Esophagus (tissue), 2 donors: ENCODE measurements around the gene TMC8. TPM values are rescaled to one million over a fixed set of nuclear protein-coding genes. Genes with fewer than 3 reads are reported as not detected.

Experiments used
- H3K27ac ChIP-seq, 2 donors: one replicate each; pipeline ENCODE4 v1.5.1; 2013; ENCODE audit warnings: low read depth in 2 of 2, mild to moderate bottlenecking in 2 of 2, inconsistent platforms in 1 of 2, low read length in 1 of 2, moderate library complexity in 1 of 2
- H3K27me3 ChIP-seq, 2 donors: one replicate each; pipeline ENCODE4 v1.6.1; 2013; ENCODE audit warnings: low read length in 2 of 2, control low read depth in 1 of 2, mild to moderate bottlenecking in 1 of 2; ENCODE audit not compliant: insufficient read depth in 2 of 2, control insufficient read depth in 1 of 2
- H3K36me3 ChIP-seq, 2 donors: one replicate each; pipeline ENCODE4 v1.6.1; 2013; ENCODE audit warnings: low read length in 1 of 2; ENCODE audit not compliant: control insufficient read depth in 2 of 2, insufficient read depth in 2 of 2
- H3K4me1 ChIP-seq, 2 donors: one replicate each; pipeline ENCODE4 v1.6.1; 2013; ENCODE audit warnings: low read length in 1 of 2; ENCODE audit not compliant: control insufficient read depth in 2 of 2, insufficient read depth in 2 of 2
- H3K4me3 ChIP-seq, 2 donors: one replicate each; pipeline ENCODE4 v1.5.1; 2013; ENCODE audit warnings: low read length in 2 of 2, mild to moderate bottlenecking in 2 of 2, low read depth in 1 of 2, moderate library complexity in 1 of 2
- H3K9me3 ChIP-seq, 2 donors: one replicate each; pipeline ENCODE4 v1.6.1; 2013; ENCODE audit warnings: mild to moderate bottlenecking in 2 of 2, low read depth in 1 of 2, low read length in 1 of 2, moderate library complexity in 1 of 2; ENCODE audit not compliant: control insufficient read depth in 2 of 2, insufficient read depth in 1 of 2
- WGBS, 2 donors: extraction: QIAGEN DNeasy Blood & Tissue Kit; methylation state at CpG; one replicate each; pipeline ENCODE4 v1.1.7; 2013; 5-methylcytosine and 5-hydroxymethylcytosine counted together
- polyA plus RNA-seq, 2 donors: library from polyadenylated mRNA; stranded (reverse); fragments of 200-250 nt; gene quantifications; one replicate each; pipeline ENCODE4 v1.2.3, GENCODE V29; 2013
- donor health status: healthy with polysubstance abuse.
- donor health status: Bipolar disorder and iron deficiency.

TMC8 gene
- polyA plus RNA-seq, 2 donors = 2.1 to 6.1 TPM

DNA sequence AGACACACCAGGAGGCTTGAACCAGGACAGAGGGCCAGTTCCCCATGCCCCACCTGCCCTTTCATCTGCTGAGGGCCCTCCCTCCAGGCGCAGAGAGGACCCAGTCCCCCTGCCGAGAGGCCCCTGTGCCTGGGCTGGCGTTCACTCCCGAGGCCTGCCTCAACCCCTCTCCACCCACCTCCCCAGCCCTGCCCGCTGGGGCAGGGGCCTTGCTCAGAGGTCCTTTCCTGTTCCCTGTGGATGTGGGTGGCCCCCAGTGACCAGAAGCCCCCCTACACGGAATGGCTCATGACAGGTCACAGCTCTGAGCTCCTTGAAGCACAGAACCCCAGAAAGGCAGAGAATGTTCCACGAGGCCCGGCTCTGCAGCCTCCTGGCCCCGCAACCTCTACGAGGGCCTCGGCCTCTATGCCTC, 8.8 kb upstream of the TMC8 start:
- peaks cover 0 to 34% of the 10 kb centered on the region in 2 donors for H3K36me3 ChIP-seq
- H3K4me3 ChIP-seq = no peak overlapping the region
- no peaks in the 10 kb centered on the region for H3K9me3 ChIP-seq
- H3K27me3 ChIP-seq = no peaks in the 10 kb centered on the region
- H3K27ac ChIP-seq = no peak overlapping the region
- 74 to 75% methylated on average over 11 of the region's 11 CpGs for WGBS, 2 donors
- peaks cover 2 to 26% of the 10 kb centered on the region in 2 donors for H3K4me1 ChIP-seq

GRCh38 chr17:78122216-78122930, 8.2 kb upstream of the TMC8 start:
- peaks cover 3 to 26% of the 10 kb centered on the region in 2 donors for H3K4me1 ChIP-seq
- H3K27ac ChIP-seq = no peak overlapping the region
- H3K27me3 ChIP-seq = no peaks in the 10 kb centered on the region
- H3K4me3 ChIP-seq = no peak overlapping the region
- H3K9me3 ChIP-seq = no peaks in the 10 kb centered on the region
- H3K36me3 ChIP-seq = peaks cover 0 to 34% of the 10 kb centered on the region in 2 donors
- 77 to 86% methylated on average over 20 to 23 of the region's 23 CpGs for WGBS, 2 donors

DNA sequence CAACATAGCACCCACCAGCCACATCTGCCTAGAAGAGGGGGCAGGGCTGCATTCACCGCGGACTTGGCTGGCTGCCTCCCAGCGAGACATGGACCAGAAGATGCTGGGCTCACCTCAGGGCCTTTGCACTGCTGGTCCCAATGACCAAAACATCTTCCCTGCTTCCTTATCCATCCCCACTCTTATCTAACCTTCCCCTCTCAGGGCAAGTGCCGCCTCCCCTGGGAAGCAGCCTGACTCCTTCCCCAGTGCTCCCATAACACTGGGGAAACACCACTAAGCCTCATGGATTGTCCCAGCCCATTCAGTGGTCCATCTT, 7.7 kb upstream of the TMC8 start:
- WGBS, 2 donors = 94 to 98% methylated on average over 4 of the region's 4 CpGs
- peaks cover 3 to 23% of the 10 kb centered on the region in 2 donors for H3K4me1 ChIP-seq
- no peaks in the 10 kb centered on the region for H3K27me3 ChIP-seq
- H3K36me3 ChIP-seq = peaks cover 0 to 34% of the 10 kb centered on the region in 2 donors
- H3K27ac ChIP-seq = no peak overlapping the region
- H3K9me3 ChIP-seq = no peaks in the 10 kb centered on the region
- H3K4me3 ChIP-seq = no peak overlapping the region

GRCh38 chr17:78123258-78123929, 7.2 kb upstream of the TMC8 start:
- H3K27ac ChIP-seq = no peak overlapping the region
- no peaks in the 10 kb centered on the region for H3K27me3 ChIP-seq
- H3K4me1 ChIP-seq = peaks cover 3 to 23% of the 10 kb centered on the region in 2 donors
- H3K4me3 ChIP-seq = no peak overlapping the region
- WGBS, 2 donors = 97% methylated on average over 5 of the region's 5 CpGs
- H3K36me3 ChIP-seq = peaks cover 0 to 34% of the 10 kb centered on the region in 2 donors
- no peaks in the 10 kb centered on the region for H3K9me3 ChIP-seq

DNA sequence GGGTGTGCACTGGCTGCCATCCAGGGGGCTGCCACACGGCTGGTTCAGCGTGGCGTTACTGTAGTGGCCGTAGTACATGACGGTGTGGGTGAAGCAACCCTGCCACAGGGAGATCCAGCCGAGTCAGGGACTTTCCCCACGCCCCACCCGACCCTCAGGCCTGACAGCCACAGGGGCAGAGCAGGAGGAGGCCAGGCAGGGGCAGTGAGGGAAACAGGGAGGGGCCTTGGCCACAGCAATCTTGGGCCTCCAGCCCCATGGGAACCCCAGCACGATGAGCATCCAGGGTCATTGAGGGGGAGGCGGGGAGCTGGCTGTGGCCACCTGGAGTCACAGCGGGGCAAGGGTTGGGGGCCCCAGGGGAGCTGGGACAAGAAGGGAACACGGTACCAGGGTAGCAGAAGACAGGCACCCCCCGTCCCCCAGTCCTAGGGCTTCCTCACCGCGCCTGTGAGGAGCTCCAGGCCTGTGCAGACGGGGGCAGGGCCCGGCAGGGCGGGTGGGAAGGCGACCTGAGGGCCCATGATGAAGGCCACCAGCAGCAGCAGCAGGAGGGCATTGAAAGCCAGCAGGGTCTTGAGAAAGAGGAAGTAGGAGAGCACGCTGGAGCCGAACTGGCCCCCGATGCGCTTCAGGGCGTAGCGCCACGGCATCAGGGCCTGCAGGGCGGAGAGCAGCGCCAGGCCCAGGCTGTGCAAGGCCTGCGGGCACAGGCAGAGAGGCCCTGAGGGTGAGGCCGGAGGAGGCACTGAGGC, 6.3 kb upstream of the TMC8 start:
- H3K27ac ChIP-seq = no peak overlapping the region
- H3K27me3 ChIP-seq = no peaks in the 10 kb centered on the region
- H3K4me1 ChIP-seq = peaks cover 3 to 23% of the 10 kb centered on the region in 2 donors
- 73 to 79% methylated on average over 27 to 30 of the region's 30 CpGs for WGBS, 2 donors
- no peak overlapping the region for H3K4me3 ChIP-seq
- H3K9me3 ChIP-seq = no peaks in the 10 kb centered on the region
- H3K36me3 ChIP-seq = peaks cover 0 to 34% of the 10 kb centered on the region in 2 donors

- no peaks in the 10 kb centered on the region for H3K27me3 ChIP-seq
- no peak overlapping the region for H3K4me3 ChIP-seq
- 71 to 76% methylated on average over 11 to 12 of the region's 12 CpGs for WGBS, 2 donors
- H3K4me1 ChIP-seq = peaks cover 3 to 27% of the 10 kb centered on the region in 2 donors
- H3K27ac ChIP-seq = no peak overlapping the region
- H3K36me3 ChIP-seq = peaks cover 0 to 34% of the 10 kb centered on the region in 2 donors
- H3K9me3 ChIP-seq = no peaks in the 10 kb centered on the region
Observed at GRCh38 chr17:78124836-78125137, 5.8 kb upstream of the TMC8 start.

DNA sequence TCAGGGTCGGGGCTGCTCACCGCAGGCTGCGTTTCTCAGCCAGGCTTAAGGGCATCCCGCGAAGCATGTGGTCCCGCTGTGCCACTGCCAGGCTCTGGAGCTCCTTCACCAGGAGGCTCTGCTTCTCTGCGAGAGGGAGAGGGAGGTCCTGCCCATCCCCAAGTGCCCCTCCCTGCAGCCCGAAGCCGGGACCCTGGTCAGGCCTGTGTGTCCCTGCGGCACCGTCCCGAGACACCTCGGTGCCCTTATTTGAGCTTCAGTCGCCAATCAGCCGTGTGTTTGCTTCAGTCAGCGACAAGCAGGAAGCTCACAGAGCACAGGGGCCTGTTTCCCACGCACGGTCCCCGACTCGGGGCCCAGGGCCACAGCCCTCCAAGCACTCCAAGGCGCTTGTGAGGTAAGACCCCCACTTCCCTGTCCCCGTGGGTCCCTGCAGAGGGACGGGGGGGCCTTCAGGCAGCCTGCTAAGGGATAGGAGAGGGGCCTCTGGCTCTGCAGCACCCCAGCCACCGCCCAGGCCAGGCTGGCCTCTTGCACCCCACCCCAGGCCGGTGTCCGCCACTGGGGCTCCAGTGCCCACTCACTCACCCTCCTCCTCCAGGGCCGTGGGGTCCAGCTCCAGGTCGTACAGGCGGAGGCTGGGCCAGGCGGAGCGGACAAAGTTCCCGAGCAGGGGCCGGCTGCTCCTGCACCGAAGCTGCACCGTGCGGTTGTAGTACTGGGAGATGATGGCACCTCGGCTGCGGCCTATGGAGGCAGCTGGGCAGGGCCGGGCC, 5.2 kb upstream of the TMC8 start:
- Histone ChIP-seq H3K27me3 (no peaks in the 10 kb centered on the region), H3K27ac (no peak overlapping the region), H3K9me3 (no peaks in the 10 kb centered on the region), H3K4me1 (peaks cover 3 to 28% of the 10 kb centered on the region in 2 donors), H3K4me3 (peak overlapping the region in 1 of 2 donors; percentile 2), H3K36me3 (peaks cover 0 to 34% of the 10 kb centered on the region in 2 donors)
- 73 to 75% methylated on average over 37 to 39 of the region's 39 CpGs for WGBS, 2 donors

GRCh38 chr17:78125976-78126894, 4.3 kb upstream of the TMC8 start:
- Histone ChIP-seq H3K27me3 (no peaks in the 10 kb centered on the region), H3K27ac (peak overlapping the region in 1 of 2 donors; percentile 9), H3K4me3 (peak overlapping the region in 1 of 2 donors; percentile 9), H3K9me3 (no peaks in the 10 kb centered on the region), H3K4me1 (peaks cover 3 to 29% of the 10 kb centered on the region in 2 donors), H3K36me3 (peaks cover 0 to 29% of the 10 kb centered on the region in 2 donors)
- 65 to 68% methylated on average over 24 to 25 of the region's 25 CpGs for WGBS, 2 donors
